Measurements from ENCODE around the gene PCK1. TPM values are rescaled to one million over a fixed set of nuclear protein-coding genes. Genes with fewer than 3 reads are reported as not detected.

The PCK1 gene
- total and polyA plus RNA-seq, 2 of the 8 experiments (the other 6 are each of a cell fraction or from before 2014, with no cell fraction given) = not detected

DNA sequence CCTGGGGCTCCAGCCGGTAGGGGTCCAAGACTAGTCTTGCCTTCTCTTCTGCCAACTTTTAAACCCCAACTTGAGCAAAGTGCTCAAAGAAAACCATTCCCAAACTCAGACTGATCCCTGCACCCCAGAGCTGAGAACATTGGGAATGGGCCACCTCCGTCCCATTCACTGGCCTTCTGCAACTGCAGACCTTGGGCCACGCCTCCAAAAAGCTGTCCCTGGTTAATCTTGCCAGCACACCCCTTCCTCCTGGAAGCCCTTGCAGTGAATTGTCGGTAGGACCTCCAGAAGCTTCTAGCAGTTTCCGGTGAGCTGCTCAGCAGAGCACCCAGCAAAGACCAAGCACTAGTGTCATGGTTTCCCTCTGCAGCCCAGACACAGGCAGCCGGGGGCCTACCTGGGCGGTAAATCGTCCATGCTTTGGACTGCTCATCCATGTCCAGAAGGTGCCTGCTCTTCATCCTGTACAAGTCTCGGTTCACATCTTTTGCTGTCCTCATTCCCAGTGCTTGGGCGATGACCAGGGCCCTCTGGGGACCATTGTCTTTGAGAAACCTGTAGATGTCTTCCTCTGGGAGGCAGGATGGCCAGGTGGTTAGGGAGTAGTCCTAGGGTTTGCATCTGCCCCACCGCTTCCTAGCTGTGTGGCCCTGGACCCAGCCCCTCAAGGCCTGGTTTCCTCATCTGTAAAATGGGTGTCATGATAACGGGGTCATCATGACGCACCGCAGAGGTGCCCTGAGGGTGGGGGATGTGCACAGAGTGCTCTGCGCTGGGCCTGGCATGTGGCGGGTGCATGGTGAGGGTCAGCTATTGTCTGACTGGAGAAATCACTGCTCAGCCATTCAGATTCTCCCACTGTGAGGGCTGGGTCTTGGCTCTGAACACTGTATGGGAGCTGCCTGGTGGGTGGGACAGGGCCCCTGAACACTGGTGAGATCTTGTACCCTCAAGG is 53.9 kb downstream of the PCK1 start:
- H3K79me2 ChIP-seq (ENCODE audit: control insufficient read depth in 1 of 2, insufficient read depth in 2 of 2, low read length in 2 of 2) = no peaks in the 10 kb centered on the region
- ChIA-PET CTCF (ENCODE audit: partially characterized antibody) (interaction anchor here (0.6 to 2.1 kb wide), 7 partner anchors 8 to 594 kb away, joined by 3 to 6 read pairs (median 4); no protein-coding TSS in a partner anchor), POLR2A (ENCODE audit: partially characterized antibody) (no interaction called here)
- WGBS, 2 experiments (ENCODE audit: extremely low coverage in 1 of 2, insufficient coverage in 1 of 2, insufficient read length in 1 of 2, insufficient replicate concordance in 2 of 2, low coverage in 1 of 2, low lambda C conversion rate in 2 of 2, missing lambda C conversion rate in 1 of 2) = 90% methylated on average over 16 of the region's 16 CpGs; no CpG with 5 or more reads in 1 of the 2 experiments
- no peak overlapping the region for H2BK12ac ChIP-seq (ENCODE audit: low read depth, low read length)
- H3K4ac ChIP-seq (replicated peaks; ENCODE audit: insufficient read length, low read depth, low read length) = no peak overlapping the region
- no peaks in the 10 kb centered on the region for H3K9me3 ChIP-seq (ENCODE audit: insufficient read depth in 2 of 2, low read depth in 1 of 2, low read length in 1 of 2)
- FAIRE-seq (no peak), DNase-seq (ENCODE audit: low read depth in 1 of 2, low spot score in 2 of 2) (peak in 1 of 2 experiments; percentile 26)
- H4K91ac ChIP-seq (replicated peaks; ENCODE audit: insufficient read length, low read length) = no peak overlapping the region
- H3K79me1 ChIP-seq (ENCODE audit: low read depth, low read length) = no peaks in the 10 kb centered on the region
- H3K23ac ChIP-seq (ENCODE audit: insufficient read length) = no peak overlapping the region
- H3K9ac ChIP-seq (replicated peaks in 1 of 4; ENCODE audit: extremely low read depth in 1 of 4, low read depth in 3 of 4, low read length in 3 of 4) = no peak overlapping the region
- no peak overlapping the region for H4K5ac ChIP-seq (ENCODE audit: insufficient read length, low read depth, low read length)
- no peak overlapping the region for H3K14ac ChIP-seq (ENCODE audit: insufficient read length)
- H4K8ac ChIP-seq (ENCODE audit: extremely low read depth, insufficient read depth, low read length) = peak overlapping the region; percentile 28; the same call in 1 of the 2 replicates
- no peak overlapping the region for H2BK15ac ChIP-seq (ENCODE audit: low read length)
- H3K18ac ChIP-seq (ENCODE audit: extremely low read depth, low read length) = no peak overlapping the region
- no peak for TF ChIP-seq RXRA (IDR thresholded peaks at IDR 0.05; ENCODE audit: insufficient read depth, low read depth, low read length)
- no peak for TF ChIP-seq EP300 (IDR thresholded peaks at IDR 0.05; ENCODE audit: borderline replicate concordance in 1 of 2, low read depth in 2 of 2, low read length in 2 of 2)
- TF ChIP-seq TEAD4 (IDR thresholded peaks at IDR 0.05; ENCODE audit: low read depth, low read length) = no peak
- no peak for TF ChIP-seq CBX5 (IDR thresholded peaks at IDR 0.05; ENCODE audit: low read depth, low read length)
- TF ChIP-seq HDAC2 (IDR thresholded peaks at IDR 0.05; ENCODE audit: borderline replicate concordance in 1 of 2, low read depth in 2 of 2, low read length in 2 of 2) = no peak
- TF ChIP-seq BACH1 (IDR thresholded peaks at IDR 0.05; ENCODE audit: low read length) = no peak
- TF ChIP-seq GTF2F1 (IDR thresholded peaks at IDR 0.05; ENCODE audit: borderline replicate concordance, low read depth, low read length) = no peak
- no peak overlapping the region for H3K27ac ChIP-seq (ENCODE audit: low read depth, low read length)
- H3K4me1 ChIP-seq (replicated peaks in 1 of 4; ENCODE audit: control insufficient read depth in 3 of 4, insufficient read depth in 4 of 4, low read length in 3 of 4) = no peaks in the 10 kb centered on the region
- no peak overlapping the region for H2AK5ac ChIP-seq (ENCODE audit: low read depth, low read length)
- H2AFZ ChIP-seq (ENCODE audit: low read length) = no peak overlapping the region
- no peaks in the 10 kb centered on the region for H3K27me3 ChIP-seq (replicated peaks in 1 of 4; ENCODE audit: control insufficient read depth in 3 of 4, extremely low read depth in 1 of 4, insufficient read depth in 3 of 4, low read length in 3 of 4)
- H3K4me2 ChIP-seq (ENCODE audit: insufficient read depth in 1 of 2, low read depth in 2 of 2, low read length in 2 of 2) = no peak overlapping the region
- H2BK120ac ChIP-seq (replicated peaks; ENCODE audit: low read depth, low read length) = no peak overlapping the region
- H4K20me1 ChIP-seq (replicated peaks in 1 of 2; ENCODE audit: control insufficient read depth in 1 of 2, insufficient read depth in 2 of 2, low read length in 2 of 2) = no peaks in the 10 kb centered on the region
- H2BK20ac ChIP-seq (ENCODE audit: low read length) = no peak overlapping the region
- no peak overlapping the region for H3K56ac ChIP-seq (replicated peaks; ENCODE audit: insufficient read length, low read depth, low read length)
- H3K4me3 ChIP-seq (ENCODE audit: extremely low read depth in 1 of 4, insufficient read depth in 2 of 4, low read depth in 3 of 4, low read length in 4 of 4) = no peak overlapping the region
- H2BK5ac ChIP-seq (ENCODE audit: low read depth, low read length) = no peak overlapping the region
- no peaks in the 10 kb centered on the region for H3K36me3 ChIP-seq (ENCODE audit: control insufficient read depth in 2 of 4, insufficient read depth in 4 of 4, low read length in 3 of 4)
- no peaks in the 10 kb centered on the region for H3K23me2 ChIP-seq (ENCODE audit: low read depth, low read length)

Data from H1 (cell line).